GM18861 (cell line): Measurements from ENCODE around the gene COL23A1.
"Not testable (repeated sequence)": the region's sequence is repeated elsewhere in the genome, so short reads cannot be mapped to it uniquely, and the experiment has no call there.

Source experiments
- ATAC-seq: cut with Tn5 transposase; IDR thresholded peaks from one replicate; pipeline ENCODE4 v1.9.1; 2021; ENCODE audit not compliant: unreplicated experiment

The COL23A1 gene

GRCh38 chr5:178236126-178236525 lies 354.1 kb downstream of the COL23A1 start:
- no peak for ATAC-seq

DNA sequence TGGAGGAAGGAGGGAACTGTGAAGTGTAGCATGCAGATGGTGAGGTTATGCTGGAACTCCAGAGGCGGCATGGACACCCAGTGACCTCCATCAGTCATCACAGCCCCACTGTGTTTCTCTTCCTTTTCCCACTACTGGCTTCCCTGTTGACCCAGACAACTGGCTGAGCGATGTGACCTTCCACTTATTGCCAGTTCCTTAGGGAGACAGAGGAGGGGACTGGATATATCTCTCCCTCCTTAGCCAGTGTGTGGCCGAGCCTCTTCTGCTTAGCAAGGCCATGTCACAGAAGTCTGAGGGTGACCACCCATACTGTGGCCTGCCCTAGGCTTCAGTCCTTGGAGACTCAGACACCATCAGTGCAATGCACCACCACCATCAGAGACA lies 354.6 kb downstream of the COL23A1 start:
- no peak for ATAC-seq

- ATAC-seq = no peak
Observed at GRCh38 chr5:178234750-178235587, 355.2 kb downstream of the COL23A1 start.

DNA sequence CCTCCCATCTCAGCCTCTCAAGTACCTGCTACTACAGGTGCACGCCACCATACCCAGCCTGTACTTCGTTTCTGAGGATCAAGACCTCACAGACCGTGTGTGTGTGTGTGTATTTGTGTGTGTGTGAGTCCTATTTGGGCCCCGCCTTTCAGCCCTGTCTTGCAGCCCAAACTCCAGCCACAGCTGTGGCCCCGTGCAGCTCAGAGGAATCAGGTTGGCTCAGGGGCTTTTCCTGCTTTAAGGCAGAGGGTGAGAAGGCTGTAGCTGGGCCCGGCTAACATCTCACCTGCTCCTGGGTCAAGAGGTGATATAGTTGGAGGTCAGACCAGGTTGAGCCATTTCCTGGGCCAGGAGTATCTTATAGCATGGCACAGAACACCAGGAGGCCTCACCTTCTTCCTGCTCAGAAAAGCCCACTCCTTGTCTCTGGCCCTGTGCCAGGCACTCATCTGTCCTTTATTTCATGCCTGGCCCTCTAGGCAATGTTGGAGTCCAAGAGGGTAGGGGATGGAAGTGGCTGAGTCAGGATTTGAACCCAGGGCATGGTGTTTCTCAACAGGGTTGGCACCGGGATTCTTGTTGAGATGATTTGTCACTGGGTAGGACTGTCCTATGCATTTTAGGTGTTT lies 356.0 kb downstream of the COL23A1 start:
- no peak for ATAC-seq

DNA sequence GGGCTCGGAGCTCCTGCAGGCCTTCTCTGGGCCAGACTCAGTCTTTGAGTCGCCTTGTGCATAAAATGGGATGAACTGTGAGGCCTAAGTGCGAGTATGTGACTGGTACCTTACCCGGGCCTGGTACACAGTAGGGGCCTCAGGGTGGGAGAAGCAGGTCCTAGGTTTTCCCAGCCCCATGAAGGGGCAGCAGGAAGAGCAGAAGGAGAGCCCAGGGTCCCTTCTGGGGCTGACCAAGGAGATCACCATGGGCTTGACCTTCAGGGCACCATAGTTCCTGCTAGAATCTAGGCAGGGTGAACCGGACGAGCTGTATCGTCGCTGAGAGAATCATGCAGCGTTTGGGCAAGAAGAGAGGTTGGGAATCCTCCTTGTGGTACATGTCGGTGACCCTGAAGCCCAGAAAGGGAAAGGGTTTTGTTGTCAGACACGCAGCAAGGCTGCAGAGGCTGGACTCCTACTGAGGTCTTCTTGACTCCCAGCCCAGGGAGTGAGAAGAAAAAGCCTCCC lies 357.2 kb downstream of the COL23A1 start:
- no peak for ATAC-seq

- peak; percentile 53 for ATAC-seq
Observed at GRCh38 chr5:178232124-178232919, 357.9 kb downstream of the COL23A1 start, which contains the start of gene PHYKPL. TSS of gene PHYKPL (minus strand) at chr5:178232802. CDS start at chr5:178232550, 252 bp downstream.

DNA sequence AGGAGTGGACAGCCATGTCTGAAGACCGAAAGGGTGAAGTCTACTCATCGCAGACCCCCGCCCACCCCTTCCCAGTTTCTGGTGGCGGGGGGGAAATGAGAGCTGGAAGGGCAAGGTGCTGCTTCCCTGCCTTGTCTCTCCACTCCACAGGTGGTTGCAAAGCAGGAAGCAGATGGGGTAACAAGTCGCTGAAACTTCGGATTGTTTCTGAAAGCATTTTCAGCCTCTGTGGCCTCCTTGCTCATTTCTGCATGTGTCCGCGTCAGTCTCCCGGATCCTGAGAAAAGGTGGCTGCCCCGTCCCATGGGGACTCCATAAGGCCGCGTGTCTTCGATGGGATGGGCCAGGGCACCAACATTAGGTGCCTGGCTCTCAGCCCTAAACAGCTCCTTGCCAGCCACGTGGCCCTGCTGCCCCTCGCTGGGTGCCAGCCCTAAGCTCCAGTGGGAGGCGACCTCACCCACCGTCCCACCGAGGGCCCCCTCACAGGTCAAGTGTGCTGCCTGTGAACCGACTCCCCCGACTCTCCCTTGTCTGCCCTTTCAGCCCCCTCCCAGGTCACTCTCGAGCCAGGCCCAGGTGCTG lies 358.6 kb downstream of the COL23A1 start:
- no peak for ATAC-seq

DNA sequence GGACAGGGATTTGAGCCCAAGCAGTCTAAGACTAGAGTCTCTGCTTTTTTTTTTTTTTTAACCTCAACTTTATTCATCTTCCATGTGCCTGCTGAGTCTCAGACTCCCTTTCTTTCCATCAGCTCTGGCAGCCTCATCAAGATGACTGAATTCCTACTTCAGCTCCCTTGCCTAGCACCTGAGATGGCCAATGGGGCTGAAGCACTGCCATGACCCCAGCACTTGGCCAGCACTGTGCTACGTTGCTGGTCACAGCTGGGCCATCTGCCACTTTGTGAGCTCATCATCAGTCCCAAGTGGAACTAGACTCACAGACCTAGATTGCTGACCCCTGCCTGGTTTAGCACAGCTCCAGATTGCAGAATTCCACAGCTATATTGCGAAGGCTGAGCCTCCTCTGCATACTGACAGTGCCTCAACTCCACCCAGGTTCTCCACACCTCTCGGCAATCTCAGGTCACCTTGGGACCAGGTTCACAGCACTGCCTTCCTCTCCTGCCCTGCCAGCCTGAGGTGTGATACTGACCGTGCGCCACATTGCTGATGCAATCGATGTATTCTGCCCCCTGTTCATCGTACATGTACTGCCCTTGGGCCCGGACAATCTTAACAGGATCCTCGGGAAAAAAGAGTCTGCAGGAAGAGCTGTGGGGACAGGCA lies 359.2 kb downstream of the COL23A1 start:
- ATAC-seq = no peak

- no peak for ATAC-seq
Observed at GRCh38 chr5:178229861-178230260, 360.3 kb downstream of the COL23A1 start.

- not testable (repeated sequence) for ATAC-seq
Observed at GRCh38 chr5:178229111-178229510, 361.1 kb downstream of the COL23A1 start.

DNA sequence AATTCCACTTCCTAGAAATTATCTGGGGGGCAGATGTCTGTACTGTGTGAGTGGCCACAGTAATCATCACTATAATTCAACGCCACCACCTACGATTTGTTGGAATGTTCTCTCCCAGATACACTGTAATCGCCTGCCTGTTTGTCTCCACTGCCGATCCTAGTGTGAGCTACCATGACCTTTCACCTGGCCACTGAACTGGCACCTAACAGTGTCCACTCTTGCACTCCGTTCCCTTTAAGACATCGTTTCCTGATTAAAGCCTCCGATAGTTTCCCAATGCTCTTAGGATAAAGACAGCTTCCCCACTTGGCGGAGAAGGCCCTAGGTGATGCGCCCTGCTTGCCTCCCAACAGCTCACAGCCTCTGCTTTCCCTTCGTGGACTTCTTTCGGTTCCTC lies 361.6 kb downstream of the COL23A1 start:
- no peak for ATAC-seq

GRCh38 chr5:178227929-178228328 lies 362.3 kb downstream of the COL23A1 start:
- no peak for ATAC-seq

DNA sequence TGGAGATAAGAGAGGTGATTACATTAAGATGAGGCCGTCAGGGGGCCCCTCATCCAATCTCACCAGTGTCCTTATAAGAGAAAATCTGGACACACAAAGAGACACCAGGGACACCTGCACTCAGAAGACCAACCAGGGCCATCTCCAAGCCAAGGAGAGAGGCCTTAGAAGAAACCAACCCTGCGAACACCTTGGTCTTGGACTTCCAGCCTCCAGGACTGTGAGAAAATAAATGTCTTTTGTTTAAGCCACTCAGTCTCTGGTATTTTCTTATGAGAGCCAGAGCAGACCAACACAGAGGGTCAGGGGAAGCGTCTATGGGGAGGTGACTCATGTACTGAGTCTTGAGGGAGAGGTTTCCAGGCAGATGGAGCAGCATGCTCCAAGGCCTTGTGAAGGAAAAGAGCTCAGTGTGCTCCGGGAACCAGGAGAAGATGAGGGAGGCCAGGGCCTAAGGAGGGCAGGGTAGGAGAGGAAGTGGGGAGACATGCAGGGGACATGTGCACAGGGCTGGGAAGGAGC lies 363.0 kb downstream of the COL23A1 start:
- ATAC-seq = no peak

DNA sequence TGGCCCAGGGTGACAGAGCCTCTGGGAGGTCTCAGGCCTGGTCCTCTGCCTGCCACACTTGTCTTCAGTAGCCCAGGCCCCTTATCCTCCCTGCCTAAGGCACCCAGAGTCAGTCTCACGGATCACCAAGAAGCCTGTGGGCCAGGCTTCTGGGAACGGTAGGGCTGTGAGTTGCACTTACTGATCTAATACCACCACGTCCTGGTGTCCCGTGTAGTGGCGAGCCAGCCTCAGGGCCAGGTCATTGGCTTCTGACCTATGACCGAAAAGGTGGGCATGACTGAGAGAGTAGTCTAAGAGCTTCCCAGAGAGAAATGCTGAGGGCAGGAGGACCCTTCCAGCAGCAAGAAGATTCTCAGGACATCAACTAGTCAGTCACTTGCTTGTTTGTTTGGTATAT lies 365.0 kb downstream of the COL23A1 start:
- no peak for ATAC-seq

DNA sequence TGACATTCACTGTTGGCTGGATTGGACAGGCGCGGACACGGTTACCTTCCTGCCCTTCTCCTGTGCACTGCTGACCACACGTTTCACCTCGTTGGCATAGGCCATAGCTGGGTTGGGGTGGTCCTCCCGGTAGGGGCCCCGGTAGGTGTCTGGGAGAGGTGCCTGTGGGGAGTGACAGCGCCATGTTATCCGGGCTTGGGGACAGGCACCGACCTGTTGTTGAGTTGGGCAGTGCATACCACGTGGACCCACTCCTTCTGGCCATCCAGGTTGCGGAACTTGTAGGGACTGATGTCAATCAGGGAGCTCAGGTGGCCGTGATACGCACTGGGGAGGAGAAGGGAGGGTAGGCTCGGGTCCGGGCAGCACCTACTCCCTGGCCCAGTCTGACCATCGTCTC lies 365.8 kb downstream of the COL23A1 start:
- no peak for ATAC-seq

GRCh38 chr5:178223828-178224335 lies 366.3 kb downstream of the COL23A1 start:
- ATAC-seq = no peak

DNA sequence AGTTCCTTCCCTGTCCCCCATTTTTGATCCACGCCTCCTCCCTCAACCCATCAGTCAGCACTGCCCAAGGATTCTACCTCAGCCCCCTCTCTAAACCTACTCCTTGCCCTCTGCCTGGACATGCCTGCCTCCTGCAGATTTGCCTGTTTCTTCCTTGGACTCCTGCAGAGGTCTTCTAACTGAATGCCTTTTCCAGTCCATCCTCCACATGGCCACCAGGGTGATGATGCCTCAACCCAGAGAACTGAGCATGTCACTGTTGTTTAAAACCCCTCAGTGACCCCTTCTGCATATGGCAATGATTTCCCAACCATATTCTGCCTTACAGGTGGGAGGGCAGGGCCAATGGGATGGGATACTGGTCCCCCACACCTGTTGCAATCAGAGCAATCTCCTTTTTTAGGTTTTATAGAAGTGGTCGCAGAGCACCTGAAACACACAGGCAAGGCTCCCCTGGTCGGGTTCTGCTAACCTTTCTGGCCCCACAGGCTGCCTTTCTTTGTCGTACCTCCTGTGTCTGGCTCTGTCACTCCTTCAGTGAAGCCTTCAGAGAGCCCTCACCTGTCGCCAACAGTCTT lies 366.9 kb downstream of the COL23A1 start:
- ATAC-seq = no peak

- no peak for ATAC-seq
Observed at GRCh38 chr5:178222292-178222691, 367.9 kb downstream of the COL23A1 start.

DNA sequence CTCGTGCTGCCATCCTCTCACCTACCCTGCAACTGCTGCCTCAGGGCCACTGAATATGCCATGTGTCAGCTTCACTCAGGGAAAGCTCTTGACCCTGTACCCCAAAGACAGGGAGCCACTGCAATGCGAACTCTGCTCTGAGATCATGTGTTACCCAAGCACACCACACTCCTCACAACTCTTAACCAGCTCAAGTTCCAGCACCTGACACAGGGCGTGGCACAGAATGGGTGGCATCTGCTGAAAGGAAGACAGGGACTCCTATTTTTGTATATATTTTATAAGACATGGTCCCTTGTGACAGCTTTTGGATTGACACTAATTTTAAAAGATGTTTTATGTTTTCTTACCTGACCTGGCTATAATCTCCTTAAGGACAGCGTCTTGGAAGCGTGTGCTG lies 368.3 kb downstream of the COL23A1 start:
- no peak for ATAC-seq

DNA sequence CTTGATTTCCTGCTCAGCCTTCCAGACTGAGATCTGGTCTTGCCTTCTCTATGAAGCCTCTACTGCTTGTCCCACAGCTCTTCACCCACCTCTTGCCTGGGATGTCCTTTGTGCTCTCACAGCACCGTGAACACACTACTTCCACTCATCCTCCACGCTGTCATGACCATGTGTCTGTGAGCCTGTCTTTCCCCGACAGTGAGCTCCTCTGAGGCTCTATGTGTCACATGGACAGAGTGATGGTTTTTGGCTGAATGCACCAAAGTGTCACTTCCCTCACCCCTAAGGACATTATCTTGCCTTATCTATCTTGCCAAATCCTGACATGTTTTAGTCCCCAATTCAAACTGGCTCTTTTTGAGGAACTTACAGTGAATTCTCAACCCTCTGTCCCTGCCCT lies 368.9 kb downstream of the COL23A1 start:
- ATAC-seq = no peak
